GM10248 (cell line): Measurements from ENCODE around the gene PCMTD2.
A peak's percentile ranks its signal among the peaks of the same experiment; 100 is the strongest.
"Not testable (repeated sequence)": the region's sequence is repeated elsewhere in the genome, so short reads cannot be mapped to it uniquely, and the experiment has no call there.

Experiments
- CTCF ChIA-PET: fragments of 300-600 bp; sonication (Branson Sonifier 250); formaldehyde crosslinking; extraction: SDS; loops from one replicate; lab custom pipeline; 2021; ENCODE audit warnings: antibody characterized with exemption; lab: Yijun Ruan, JAX
- POLR2A ChIA-PET: fragments of 350-650 bp; sonication (Branson Sonifier 250); formaldehyde crosslinking; extraction: SDS; loops from one replicate; lab custom pipeline; 2020; ENCODE audit warnings: antibody characterized with exemption; lab: Yijun Ruan, JAX
- DNase-seq: peaks from one replicate; pipeline ENCODE4 v3.0.0; 2012; ENCODE audit errors: extremely low spot score
- CTCF ChIP-seq: IDR thresholded peaks from 2 replicates; pipeline ENCODE4 v1.5.1; 2012; ENCODE audit warnings: mild to moderate bottlenecking, low read depth; ENCODE audit errors: extremely low read depth, missing control alignments, control extremely low read depth

The PCMTD2 gene

GRCh38 chr20:64279826-64280459 is 24.4 kb downstream of the PCMTD2 start:
- DNase-seq: no peak
- ChIA-PET POLR2A (no interaction called here), CTCF (no interaction called here)
- no peak for TF ChIP-seq CTCF

- DNase-seq: no peak
- ChIA-PET POLR2A (no interaction called here), CTCF (no interaction called here)
- TF ChIP-seq CTCF: no peak
Observed at GRCh38 chr20:64280460-64280843, 24.9 kb downstream of the PCMTD2 start.

GRCh38 chr20:64283646-64284045 is 28.1 kb downstream of the PCMTD2 start:
- CTCF ChIA-PET: interaction anchor here (1.1 to 5.0 kb wide), 3 partner anchors 8 to 38 kb away, joined by 3 to 122 read pairs (median 32); partner anchors contain the start of gene PCMTD2
- no peak for DNase-seq
- no peak for TF ChIP-seq CTCF
- POLR2A ChIA-PET: no interaction called here

- CTCF ChIA-PET: interaction anchor here (0.7 to 5.0 kb wide), 21 partner anchors 10 to 767 kb away, joined by 3 to 122 read pairs (median 5); partner anchors contain the start of gene PCMTD2
- peak; percentile 95 for TF ChIP-seq CTCF
- peak; percentile 78 for DNase-seq
- POLR2A ChIA-PET: not testable (repeated sequence)
Observed at GRCh38 chr20:64285579-64286446, 30.3 kb downstream of the PCMTD2 start.

GRCh38 chr20:64286447-64287263 is 31.1 kb downstream of the PCMTD2 start:
- CTCF ChIA-PET: interaction anchor here (0.9 to 5.0 kb wide), 20 partner anchors 11 to 768 kb away, joined by 3 to 122 read pairs (median 5); partner anchors contain the start of gene PCMTD2
- POLR2A ChIA-PET, DNase-seq: not testable (repeated sequence)

GRCh38 chr20:64287264-64287590 is 31.7 kb downstream of the PCMTD2 start:
- POLR2A ChIA-PET, CTCF ChIA-PET, DNase-seq: not testable (repeated sequence)

- POLR2A ChIA-PET, DNase-seq, CTCF ChIA-PET: not testable (repeated sequence)
Observed at GRCh38 chr20:64292167-64292566, 36.6 kb downstream of the PCMTD2 start.

GRCh38 chr20:64303086-64303485 is 47.5 kb downstream of the PCMTD2 start:
- CTCF ChIA-PET, DNase-seq, POLR2A ChIA-PET: not testable (repeated sequence)

GRCh38 chr20:64313761-64314160 is 58.2 kb downstream of the PCMTD2 start:
- CTCF ChIA-PET, POLR2A ChIA-PET: not testable (repeated sequence)

GRCh38 chr20:64315381-64315780 is 59.8 kb downstream of the PCMTD2 start:
- CTCF ChIA-PET, POLR2A ChIA-PET, DNase-seq: not testable (repeated sequence)

More at GRCh38 chr20:64313761-64314160, 58.2 kb downstream of the PCMTD2 start:
- DNase-seq: not testable (repeated sequence)

- POLR2A ChIA-PET, CTCF ChIA-PET, DNase-seq: not testable (repeated sequence)
Observed at GRCh38 chr20:64315884-64316283, 60.3 kb downstream of the PCMTD2 start.
